H1 (cell line): Measurements from ENCODE around the gene CNOT8. TPM values are rescaled to one million over a fixed set of nuclear protein-coding genes. Genes with fewer than 3 reads are reported as not detected.

Experiments used
- ASH2L ChIP-seq: fragments of 200-600, 300-600 bp; sonication (generic); IDR thresholded peaks from one replicate; pipeline ENCODE4 v1.7.1; 2017; ENCODE audit warnings: low read length
- CHD7 ChIP-seq: fragments of 300-600 bp; sonication (generic); IDR thresholded peaks from 2 replicates; pipeline ENCODE4 v1.7.1; 2012; ENCODE audit warnings: low read length, moderate library complexity, mild to moderate bottlenecking, inconsistent platforms; ENCODE audit not compliant: insufficient replicate concordance
- POLR2AphosphoS5 ChIP-seq: IDR thresholded peaks from 2 replicates; pipeline ENCODE4 v1.6.1; 2011; ENCODE audit warnings: low read depth, low read length
- RAD21 ChIP-seq, 2 experiments: IDR thresholded peaks in 1 of 2; conservative IDR thresholded peaks in 1 of 2; 2 replicates each; pipeline ENCODE4 v1.6.1; 2011; ENCODE audit warnings: low read depth in 2 of 2, low read length in 2 of 2, improper control_type of control experiment in 1 of 2, inconsistent platforms in 1 of 2, mild to moderate bottlenecking in 1 of 2, moderate library complexity in 1 of 2
- USF2 ChIP-seq: IDR thresholded peaks from 2 replicates; pipeline ENCODE4 v1.6.1; 2011; ENCODE audit warnings: low read length, improper control_type of control experiment
- polyA plus RNA-seq, 7 experiments: library from polyadenylated mRNA; depleted of rRNA in 3 of 7; stranded (reverse) in 5 of 7; unstranded in 2 of 7; fragments of >200 nt in 5 of 7; fragments of 200-250 nt in 2 of 7; gene quantifications; 1 replicate in 5 of 7; 2 replicates in 1 of 7; 4 replicates in 1 of 7; pipeline versions ENCODE4 v1.2.1 to v1.2.3, GENCODE V29; 2011 to 2013; ENCODE audit warnings: missing spikeins in 2 of 7, mixed read lengths in 2 of 7
- total RNA-seq: library from RNA; stranded (reverse); fragmentation: NEBNext Ultra II Directional; extraction: Animal tissue kit (Norgen Biotek cat#: 25700); gene quantifications from 2 replicates; pipeline ENCODE4 v1.2.1, GENCODE V29; 2021

Gene CNOT8
- total and polyA plus RNA-seq, 2 of the 8 experiments (the other 6 are each of a cell fraction or from before 2014, with no cell fraction given) = 36.4 to 62.9 TPM

GRCh38 chr5:154818471-154819116, 39.8 kb upstream of the CNOT8 start (continued):
- TF ChIP-seq CHD7 = no peak
- TF ChIP-seq ASH2L = no peak
- no peak for TF ChIP-seq USF2
- no peak for TF ChIP-seq RAD21 (IDR thresholded peaks at IDR 0.05 in 1 of 2, conservative IDR thresholded peaks at IDR 0.05 in 1 of 2; ENCODE audit: low read depth in 2 of 2, low read length in 2 of 2)
- peak; percentile 62 for TF ChIP-seq POLR2AphosphoS5
